ENCODE measurements around the gene ARHGAP24. TPM values are rescaled to one million over a fixed set of nuclear protein-coding genes. Genes with fewer than 3 reads are reported as not detected.

The ARHGAP24 gene
- total RNA-seq, 4 donors from 2014 or later = 17.8 to 65.2 (median 27.2) TPM

DNA sequence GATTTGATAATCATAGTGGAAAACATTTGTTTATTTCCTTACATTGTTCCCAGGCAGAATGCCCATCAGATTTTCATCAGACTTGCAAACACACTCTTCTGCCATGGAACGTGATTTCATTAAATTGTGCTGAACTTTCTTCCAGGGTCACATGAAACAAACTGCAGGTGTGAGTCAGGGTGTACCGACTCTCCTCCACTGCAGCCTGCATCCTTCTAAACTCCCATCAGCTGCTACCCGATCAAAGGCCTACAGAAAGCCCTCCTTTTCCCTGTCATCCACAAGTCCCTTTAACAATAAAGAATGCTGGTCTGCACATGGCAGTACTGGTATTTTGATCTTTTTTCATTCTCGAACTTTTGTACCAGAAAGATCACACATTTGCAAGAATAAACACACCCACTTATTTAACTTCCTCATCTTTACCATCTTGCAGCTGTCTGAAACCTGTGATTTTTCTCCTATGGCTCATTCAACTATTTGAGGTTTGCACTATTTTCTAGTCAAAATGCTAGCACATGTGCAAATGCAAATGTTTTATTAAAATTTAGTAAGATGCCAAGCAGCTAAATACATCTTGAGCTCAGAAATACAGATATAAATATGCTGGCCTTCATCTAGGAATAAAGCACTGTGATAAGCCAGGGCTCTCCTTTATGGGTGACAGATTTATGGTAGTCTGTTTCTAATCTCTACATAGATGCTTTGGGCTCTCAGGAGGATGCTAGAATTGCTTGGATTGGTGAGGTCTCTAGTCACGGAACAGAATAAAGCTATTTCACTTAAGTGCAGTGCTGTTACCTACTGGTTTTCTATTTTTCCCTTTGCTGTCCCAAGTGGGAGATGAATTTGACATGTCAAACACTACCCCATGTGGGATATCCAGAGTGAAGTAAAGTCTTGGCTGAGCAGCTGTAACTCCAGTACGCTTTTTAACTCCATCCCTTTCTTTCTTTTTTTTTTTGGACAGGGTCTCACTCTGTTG, 25.8 kb upstream of the ARHGAP24 start:
- TF ChIP-seq, protein P1, sequence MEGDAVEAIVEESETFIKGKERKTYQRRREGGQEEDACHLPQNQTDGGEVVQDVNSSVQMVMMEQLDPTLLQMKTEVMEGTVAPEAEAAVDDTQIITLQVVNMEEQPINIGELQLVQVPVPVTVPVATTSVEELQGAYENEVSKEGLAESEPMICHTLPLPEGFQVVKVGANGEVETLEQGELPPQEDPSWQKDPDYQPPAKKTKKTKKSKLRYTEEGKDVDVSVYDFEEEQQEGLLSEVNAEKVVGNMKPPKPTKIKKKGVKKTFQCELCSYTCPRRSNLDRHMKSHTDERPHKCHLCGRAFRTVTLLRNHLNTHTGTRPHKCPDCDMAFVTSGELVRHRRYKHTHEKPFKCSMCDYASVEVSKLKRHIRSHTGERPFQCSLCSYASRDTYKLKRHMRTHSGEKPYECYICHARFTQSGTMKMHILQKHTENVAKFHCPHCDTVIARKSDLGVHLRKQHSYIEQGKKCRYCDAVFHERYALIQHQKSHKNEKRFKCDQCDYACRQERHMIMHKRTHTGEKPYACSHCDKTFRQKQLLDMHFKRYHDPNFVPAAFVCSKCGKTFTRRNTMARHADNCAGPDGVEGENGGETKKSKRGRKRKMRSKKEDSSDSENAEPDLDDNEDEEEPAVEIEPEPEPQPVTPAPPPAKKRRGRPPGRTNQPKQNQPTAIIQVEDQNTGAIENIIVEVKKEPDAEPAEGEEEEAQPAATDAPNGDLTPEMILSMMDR (IDR thresholded peaks at IDR 0.05) = no peak
- TF ChIP-seq EP300 (IDR thresholded peaks at IDR 0.05) (no peak), POLR2A (IDR thresholded peaks at IDR 0.05) (no peak), POLR2AphosphoS5 (IDR thresholded peaks at IDR 0.05) (no peak)
- WGBS = 75% methylated on average over 6 of the region's 6 CpGs
- no peak overlapping the region for H3K27ac ChIP-seq

DNA sequence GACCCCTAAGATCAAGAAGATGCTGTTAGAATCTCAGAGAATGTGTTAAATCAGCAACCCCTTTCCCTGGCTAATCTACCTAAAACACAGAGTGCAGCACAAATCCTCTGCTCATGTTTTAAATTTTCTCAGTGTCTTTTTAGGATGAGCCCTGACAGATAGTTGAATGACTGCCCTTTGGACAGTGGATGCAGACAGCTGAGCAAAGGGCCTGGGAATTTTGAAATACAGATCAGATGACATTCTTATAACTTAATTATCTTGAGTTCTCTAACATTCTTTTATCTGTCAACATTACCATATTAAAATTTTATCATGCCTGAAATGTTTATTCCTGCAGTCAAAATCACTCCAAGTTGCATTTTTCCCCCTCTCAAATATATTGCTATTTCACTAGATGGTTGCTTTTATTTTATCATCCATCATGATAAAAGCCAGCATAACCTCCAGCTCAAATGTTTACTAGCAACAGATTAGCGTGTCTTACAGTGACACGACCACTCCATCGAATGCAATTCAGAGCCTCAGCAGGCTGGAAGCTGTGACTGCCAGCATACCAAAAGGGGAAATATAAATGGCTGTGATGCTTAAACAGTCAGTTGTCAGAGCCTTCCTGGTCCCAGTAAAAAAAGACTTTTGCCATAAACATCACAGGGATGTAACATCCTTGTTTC, 22.8 kb upstream of the ARHGAP24 start:
- no peaks in the 10 kb centered on the region for H3K9me3 ChIP-seq
- WGBS = 36% methylated on average over 3 of the region's 3 CpGs
- no peaks in the 10 kb centered on the region for H3K36me3 ChIP-seq
- DNase-seq (ENCODE audit: low spot score in 2 of 2) = no peak
- no peak overlapping the region for H3K4me3 ChIP-seq
- no peaks in the 10 kb centered on the region for H3K4me1 ChIP-seq
- H3K27me3 ChIP-seq = no peaks in the 10 kb centered on the region
- TF ChIP-seq POLR2A (IDR thresholded peaks at IDR 0.05) = no peak
- TF ChIP-seq POLR2AphosphoS5 (IDR thresholded peaks at IDR 0.05) = no peak
- TF ChIP-seq EP300 (IDR thresholded peaks at IDR 0.05) = no peak
- TF ChIP-seq, protein P1 (IDR thresholded peaks at IDR 0.05) = no peak
- H3K27ac ChIP-seq = no peak overlapping the region

More for the DNA sequence above, 25.8 kb upstream of the ARHGAP24 start:
- Histone ChIP-seq H3K4me3 (no peak overlapping the region), H3K27me3 (no peaks in the 10 kb centered on the region), H3K9me3 (no peaks in the 10 kb centered on the region), H3K4me1 (no peaks in the 10 kb centered on the region), H3K36me3 (no peaks in the 10 kb centered on the region)
- DNase-seq (ENCODE audit: low spot score in 2 of 2) = no peak

DNA sequence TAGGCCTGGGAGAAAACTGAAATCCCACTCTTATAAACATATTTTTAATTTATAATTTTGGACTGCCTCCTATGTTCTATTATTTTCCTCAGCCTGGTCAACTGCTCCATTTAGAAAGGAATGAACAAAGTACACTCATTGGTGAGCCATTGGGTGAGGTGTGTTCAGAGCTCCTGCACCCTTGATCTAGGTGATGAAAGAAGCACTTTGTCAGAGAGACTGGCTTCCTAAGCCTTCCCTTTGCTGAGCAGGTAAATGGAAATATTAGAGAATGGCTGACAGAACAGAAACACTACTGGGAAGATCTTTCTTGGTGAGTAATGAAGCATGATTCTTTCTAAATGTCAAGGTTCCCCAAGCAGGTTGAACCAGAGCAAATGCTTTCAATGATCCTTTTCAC, 19.0 kb upstream of the ARHGAP24 start:
- no peaks in the 10 kb centered on the region for H3K27me3 ChIP-seq
- no peak overlapping the region for H3K4me3 ChIP-seq
- DNase-seq (ENCODE audit: low spot score in 2 of 2) = no peak
- TF ChIP-seq POLR2A (IDR thresholded peaks at IDR 0.05) (no peak), EP300 (IDR thresholded peaks at IDR 0.05) (no peak), POLR2AphosphoS5 (IDR thresholded peaks at IDR 0.05) (no peak)
- TF ChIP-seq, protein P1 (IDR thresholded peaks at IDR 0.05) = no peak
- no peaks in the 10 kb centered on the region for H3K4me1 ChIP-seq
- no peak overlapping the region for H3K27ac ChIP-seq
- H3K9me3 ChIP-seq = no peaks in the 10 kb centered on the region
- no peaks in the 10 kb centered on the region for H3K36me3 ChIP-seq

DNA sequence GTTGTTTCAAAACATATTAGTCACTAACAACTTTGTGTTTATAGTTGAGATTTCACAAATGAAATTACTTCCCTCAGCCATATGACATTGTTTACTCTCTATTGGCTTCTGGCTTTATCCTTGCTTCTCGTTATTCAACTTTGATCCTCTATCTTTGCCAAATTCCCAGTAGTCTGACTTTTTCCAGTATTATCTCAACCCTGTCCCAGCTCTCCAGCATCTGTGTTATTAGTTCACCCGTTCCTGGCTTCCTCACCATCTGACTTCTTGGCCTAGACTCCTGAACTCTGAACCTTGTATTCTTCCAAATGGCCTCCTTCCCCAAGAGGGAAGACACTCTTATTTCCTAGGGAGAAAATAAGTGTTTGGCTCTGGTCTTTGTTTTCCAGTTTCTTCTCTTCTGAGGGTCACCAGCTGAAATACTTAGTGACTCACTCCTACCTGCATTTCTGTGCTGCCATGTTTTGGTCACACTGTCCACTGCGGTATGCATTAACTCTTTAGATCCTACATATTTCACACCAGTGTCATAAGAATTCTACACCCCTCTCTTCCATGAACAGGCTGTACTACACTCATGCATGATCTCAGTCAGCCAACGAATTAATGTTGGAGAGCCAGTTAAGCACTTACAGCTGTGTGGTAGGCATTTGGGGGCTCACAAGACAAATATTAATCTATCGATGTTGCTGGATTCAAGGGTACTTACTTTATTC, 17.0 kb upstream of the ARHGAP24 start:
- H3K27me3 ChIP-seq = no peaks in the 10 kb centered on the region
- no peaks in the 10 kb centered on the region for H3K4me1 ChIP-seq
- TF ChIP-seq, protein P1 (IDR thresholded peaks at IDR 0.05) = no peak
- TF ChIP-seq POLR2AphosphoS5 (IDR thresholded peaks at IDR 0.05) = no peak
- TF ChIP-seq EP300 (IDR thresholded peaks at IDR 0.05) = no peak
- TF ChIP-seq POLR2A (IDR thresholded peaks at IDR 0.05) = no peak
- no peak overlapping the region for H3K4me3 ChIP-seq
- WGBS = 78% methylated on average over 5 of the region's 5 CpGs
- no peak overlapping the region for H3K27ac ChIP-seq
- DNase-seq (ENCODE audit: low spot score in 2 of 2) = no peak
- H3K9me3 ChIP-seq = no peaks in the 10 kb centered on the region
- H3K36me3 ChIP-seq = no peaks in the 10 kb centered on the region
